K562 (cell line): Measurements from ENCODE around the gene SKIL. TPM values are rescaled to one million over a fixed set of nuclear protein-coding genes. Genes with fewer than 3 reads are reported as not detected.

Experiments
- ATAC-seq: fragments of 200-7000 bp; cut with Tn5 transposase; 3 replicates; pipeline ENCODE4 v1.9.1; 2020; ENCODE audit warnings: moderate library complexity
- BruUV-seq: library from RNA; stranded (reverse); fragments of 400-500 nt; replicated peaks from 2 replicates; lab custom pipeline; 2021; lab: Mats Ljungman, UMichigan
- CTCF ChIA-PET: fragments of 300-600 bp; formaldehyde crosslinking; extraction: SDS; loops from one replicate; lab custom pipeline; 2021; ENCODE audit warnings: low intra/inter-chr PET ratio; lab: Yijun Ruan, JAX
- POLR2A ChIA-PET: fragments of 300-600, 350-650 bp; sonication (Branson Sonifier 250); formaldehyde crosslinking; extraction: SDS; loops from one replicate; lab custom pipeline; 2021; ENCODE audit warnings: antibody characterized with exemption, inconsistent platforms; lab: Yijun Ruan, JAX
- DNase-seq, 4 experiments: peaks; one replicate each; pipeline versions ENCODE4 v3.0.0 to v3.0.0-alpha.2; 2011 to 2018; ENCODE audit warnings: low spot score in 3 of 4, mixed read lengths in 3 of 4; ENCODE audit errors: extremely low read depth in 1 of 4
- FAIRE-seq: peaks from 2 replicates; lab custom pipeline; 2011; peaks lifted over from hg19 to GRCh38; lab: Jason Lieb, UNC
- H2AFZ ChIP-seq: 2 replicates; pipeline ENCODE4 v1.6.0; 2011; ENCODE audit warnings: low read depth, low read length, control low read depth, inconsistent platforms
- H3K27ac ChIP-seq: fragments of 200-600 bp; 3 replicates; pipeline ENCODE4 v1.8.0; 2011; ENCODE audit warnings: low read depth, mild to moderate bottlenecking, control low read depth, inconsistent platforms, low read length, moderate library complexity, mixed read lengths; ENCODE audit errors: extremely low read depth
- H3K27me3 ChIP-seq, 2 experiments: fragments of 300-600 bp in 1 of 2; 2 replicates in 1 of 2; 3 replicates in 1 of 2; pipeline versions ENCODE4 v1.6.0 to v1.8.0; 2011; ENCODE audit warnings: inconsistent platforms in 2 of 2, low read length in 2 of 2, mild to moderate bottlenecking in 1 of 2, mixed read lengths in 1 of 2, moderate library complexity in 1 of 2; ENCODE audit not compliant: control insufficient read depth in 2 of 2, insufficient read depth in 2 of 2
- H3K36me3 ChIP-seq: fragments of 300-600 bp; 3 replicates; pipeline ENCODE4 v1.8.0; 2011; ENCODE audit warnings: mild to moderate bottlenecking, low read length, inconsistent platforms; ENCODE audit not compliant: control insufficient read depth, insufficient read depth
- H3K4me1 ChIP-seq, 2 experiments: fragments of 200-600 bp in 1 of 2; replicated peaks in 1 of 2; 2 replicates in 1 of 2; 3 replicates in 1 of 2; pipeline versions ENCODE4 v1.5.1 to v1.8.0; 2011; ENCODE audit warnings: inconsistent platforms in 2 of 2, low read length in 2 of 2, mild to moderate bottlenecking in 1 of 2, mixed read lengths in 1 of 2, moderate library complexity in 1 of 2; ENCODE audit not compliant: control insufficient read depth in 2 of 2, insufficient read depth in 2 of 2
- H3K4me2 ChIP-seq: 2 replicates; pipeline ENCODE4 v1.6.1; 2011; ENCODE audit warnings: low read length, control low read depth, inconsistent platforms, mixed read lengths; ENCODE audit not compliant: insufficient read depth
- H3K4me3 ChIP-seq: fragments of 200-600 bp; sonication (generic), shearing (Covaris generic); 2 replicates; pipeline ENCODE4 v1.5.1; 2016; ENCODE audit warnings: control low read depth, inconsistent platforms
- H3K79me2 ChIP-seq: fragments of 200-600 bp; 3 replicates; pipeline ENCODE4 v1.8.0; 2011; ENCODE audit warnings: low read length, inconsistent platforms; ENCODE audit not compliant: control insufficient read depth, insufficient read depth
- H3K9ac ChIP-seq, 2 experiments: 2 replicates each; pipeline versions ENCODE4 v1.6.0 to v1.6.1; 2011; ENCODE audit warnings: low read depth in 2 of 2, low read length in 2 of 2, control low read depth in 1 of 2, inconsistent platforms in 1 of 2, mild to moderate bottlenecking in 1 of 2, mixed read lengths in 1 of 2; ENCODE audit not compliant: insufficient read depth in 1 of 2
- H3K9me1 ChIP-seq: one replicate; pipeline ENCODE4 v1.6.0; 2011; ENCODE audit warnings: inconsistent platforms, mild to moderate bottlenecking, low read length, moderate library complexity; ENCODE audit not compliant: control insufficient read depth, insufficient read depth
- H3K9me3 ChIP-seq: replicated peaks from 2 replicates; pipeline ENCODE4 v1.5.1; 2011; ENCODE audit warnings: low read depth, low read length, inconsistent platforms; ENCODE audit not compliant: control insufficient read depth, insufficient read depth
- H4K20me1 ChIP-seq: replicated peaks from 2 replicates; pipeline ENCODE4 v1.6.1; 2011; ENCODE audit warnings: low read length, inconsistent platforms, mixed read lengths; ENCODE audit not compliant: control insufficient read depth, insufficient read depth
- BRD9 ChIP-seq: fragments of 450-650 bp; IDR thresholded peaks from 2 replicates; pipeline ENCODE4 v1.6.1; 2018; ENCODE audit warnings: low read depth; ENCODE audit not compliant: partially characterized antibody
- CEBPB ChIP-seq: fragments of 450-650 bp; IDR thresholded peaks from 2 replicates; pipeline ENCODE4 v1.6.1; 2016; ENCODE audit warnings: missing genetic modification characterization, missing compliant biosample characterization
- MLLT1 ChIP-seq, 2 experiments: fragments of 450-650 bp; IDR thresholded peaks; 2 replicates each; pipeline ENCODE4 v1.6.1; 2016
- RBFOX2 ChIP-seq: fragments of 200-400 bp; formaldehyde crosslinking; IDR thresholded peaks from 2 replicates; pipeline ENCODE4 v1.6.1; 2017; ENCODE audit warnings: low read depth, mild to moderate bottlenecking, low read length, moderate library complexity
- SAFB ChIP-seq: fragments of 200-400 bp; formaldehyde crosslinking; IDR thresholded peaks from 2 replicates; pipeline ENCODE4 v1.6.1; 2017; ENCODE audit warnings: low read depth, low read length, borderline replicate concordance
- SUPT5H ChIP-seq: fragments of 450-650 bp; IDR thresholded peaks from 2 replicates; pipeline ENCODE4 v1.6.1; 2016
- THRAP3 ChIP-seq: fragments of 450-650 bp; IDR thresholded peaks from 2 replicates; pipeline ENCODE4 v1.6.1; 2016; ENCODE audit warnings: mild to moderate bottlenecking, inconsistent platforms, borderline replicate concordance
- TRIM24 ChIP-seq, 2 experiments: fragments of 450-650 bp; IDR thresholded peaks; 2 replicates each; pipeline ENCODE4 v1.6.1; 2016
- ZFX ChIP-seq: sonication (generic); formaldehyde crosslinking; IDR thresholded peaks from 2 replicates; pipeline ENCODE4 v1.8.0; 2022; ENCODE audit warnings: mild to moderate bottlenecking, missing genetic modification reagents, moderate library complexity
- ZNF785 ChIP-seq: fragments of 250-450 bp; sonication (Bioruptor Pico); IDR thresholded peaks from 2 replicates; pipeline ENCODE4 v1.4.0; 2020; ENCODE audit warnings: mild to moderate bottlenecking
- WGBS: fragments of 100-300 bp; shearing (Covaris generic); methylation state at CpG from one replicate; pipeline ENCODE4 v1.1.6; 2016; ENCODE audit warnings: low coverage, mixed read lengths; ENCODE audit not compliant: insufficient coverage; ENCODE audit errors: missing lambda C conversion rate; 5-methylcytosine and 5-hydroxymethylcytosine counted together
- in situ Hi-C: fragments of 300-500 bp; cut with MboI; formaldehyde crosslinking; loops from 4 replicates; pipeline ENCODE4 v1.15.0; 2018; ENCODE audit warnings: inconsistent platforms, mixed read lengths
- intact Hi-C: fragments of 100-400 bp; cut with micrococcal nuclease; formaldehyde crosslinking; loops from 2 replicates; pipeline ENCODE4 v1.14.2; 2022
- polyA plus RNA-seq, 8 experiments: library from polyadenylated mRNA; depleted of rRNA in 4 of 8; stranded (reverse) in 5 of 8; unstranded in 3 of 8; fragments of >200 nt; fragmentation: Nextera tagmentation in 2 of 8; fragmentation: Illumina TruSeq in 1 of 8; extraction: Ambion mirVana in 2 of 8; extraction: Trizol in 1 of 8; gene quantifications; 2 replicates each; pipeline versions ENCODE4 v1.2.1 to v1.2.3, GENCODE V29; 2011 to 2014; ENCODE audit warnings: inconsistent platforms in 1 of 8, missing spikeins in 1 of 8
- total RNA-seq, 7 experiments: library from RNA; depleted of rRNA in 6 of 7; stranded (reverse); fragments of >200 nt in 6 of 7; fragmentation: Illumina TruSeq in 2 of 7; extraction: Trizol in 2 of 7; gene quantifications; 2 replicates each; pipeline versions ENCODE4 v1.2.1 to v1.2.3, GENCODE V29; 2011 to 2021; ENCODE audit warnings: low replicate concordance in 1 of 7

SKIL gene
- total and polyA plus RNA-seq, 9 of the 15 experiments (the other 6 are each of a cell fraction or from before 2014, with no cell fraction given) = 4.3 to 19.1 (median 9.7) TPM

GRCh38 chr3:170359178-170359704 is 1.7 kb downstream of the SKIL start:
- Histone ChIP-seq H3K4me3 (no peak overlapping the region), H3K79me2 (peaks cover 48% of the 10 kb centered on the region), H3K4me1 (peaks cover 9 to 41% of the 10 kb centered on the region in 2 experiments), H3K4me2 (peak overlapping the region; percentile 18), H3K9me3 (no peaks in the 10 kb centered on the region), H2AFZ (no peak overlapping the region), H3K9me1 (no peaks in the 10 kb centered on the region), H3K36me3 (peaks cover 16% of the 10 kb centered on the region), H3K27me3 (no peaks in the 10 kb centered on the region), H3K9ac (peak overlapping the region in 1 of 2 experiments; percentile 76; a peak in 1 of 4 replicates), H4K20me1 (peaks cover 4% of the 10 kb centered on the region; the same call in 1 of the 2 replicates), H3K27ac (no peak overlapping the region)
- BruUV-seq = no TSS peak
- TF ChIP-seq ZFX (CRISPR knock-in tag) (0 out of 2 replicates have a peak, but pooled peaks have one; percentile 28), CEBPB (tag) (0 out of 2 replicates have a peak, but pooled peaks have one; percentile 6), SUPT5H (no peak), TRIM24 (IDR thresholded peaks at IDR 0.05) (0 out of 4 replicates have a peak, but pooled peaks of 1 of the 2 experiments have one; percentile 5), RBFOX2 (peak; percentile 1; the same call in 1 of the 2 replicates), ZNF785 (CRISPR knock-in tag) (no peak), MLLT1 (IDR thresholded peaks at IDR 0.05) (peak in 1 of 2 experiments; percentile 78; a peak in 2 of 4 replicates), BRD9 (peak; percentile 16), SAFB (no peak), THRAP3 (0 out of 2 replicates have a peak, but pooled peaks have one; percentile 49)
- ChIA-PET POLR2A (interaction anchor here (0.7 kb wide), 1 partner anchor 31 kb away, joined by 3 read pairs; no protein-coding TSS in a partner anchor), CTCF (no interaction called here)
- 80% methylated on average over 17 of the region's 20 CpGs for WGBS
- FAIRE-seq = no peak
- DNase-seq = no peak
- intact Hi-C loops (loop anchor here (10.0 kb wide), 1 partner anchor 174 kb away; the partner anchor contains the start of gene PHC3), in situ Hi-C loops (no loop called here)
- no peak for ATAC-seq
